Measurements from ENCODE around the gene ZNF683. TPM values are rescaled to one million over a fixed set of nuclear protein-coding genes. Genes with fewer than 3 reads are reported as not detected.

The ZNF683 gene
- polyA plus RNA-seq, 1 donor (not counting 4 experiments of a cell fraction or from before 2014, with no cell fraction given): not detected

DNA sequence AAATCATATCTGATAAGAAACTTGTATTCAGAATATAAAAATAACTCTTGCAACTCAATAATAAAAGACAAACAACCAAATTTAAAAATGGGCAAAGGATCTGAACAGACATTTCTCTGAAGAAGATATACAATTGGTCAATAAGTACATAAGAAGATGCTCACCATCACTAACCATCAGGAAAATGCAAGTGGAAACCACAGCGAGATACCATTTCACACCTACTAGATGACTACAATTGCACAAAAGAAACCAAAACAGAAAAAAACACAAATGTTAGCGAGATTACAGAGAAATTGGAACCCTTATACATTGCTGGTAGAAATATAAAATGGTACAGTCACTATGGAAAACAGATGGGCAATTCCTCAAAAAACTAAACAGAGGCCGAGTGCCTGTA is 11.5 kb upstream of the ZNF683 start:
- dilution Hi-C loops (cut with MboI; ENCODE audit: extremely low pct_ligation_motif_present, low sequenced_read_pairs): no loop called here
- FAIRE-seq: no peak
- no peaks in the 10 kb centered on the region for H3K27me3 ChIP-seq (ENCODE audit: control insufficient read depth, extremely low read depth, insufficient read depth, low read length)

DNA sequence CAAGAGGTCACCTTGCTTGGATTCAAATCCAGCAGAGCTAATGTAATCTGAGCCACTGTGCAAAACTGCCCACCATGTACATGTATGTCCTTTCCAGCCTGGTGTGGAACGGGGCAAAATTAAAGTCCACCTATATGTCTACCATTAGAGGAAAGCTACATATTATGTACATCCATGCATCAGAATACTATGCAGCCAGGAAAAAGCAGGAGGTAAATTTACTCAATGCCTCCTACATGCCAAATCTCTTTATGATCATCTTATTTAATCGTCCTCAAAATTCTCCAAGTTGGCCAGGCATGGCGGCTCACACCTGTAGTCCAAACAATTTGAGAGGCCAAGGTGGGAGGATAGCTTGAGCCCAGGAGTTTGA is 6.3 kb upstream of the ZNF683 start:
- dilution Hi-C loops (cut with MboI; ENCODE audit: extremely low pct_ligation_motif_present, low sequenced_read_pairs): no loop called here
- H3K4me2 ChIP-seq (ENCODE audit: control insufficient read depth, extremely low read depth, insufficient read depth, low read depth, low read length): peak overlapping the region; percentile 89
- H3K4me1 ChIP-seq (ENCODE audit: control insufficient read depth, extremely low read depth, insufficient read depth, low read length): peaks cover 18% of the 10 kb centered on the region
- no peaks in the 10 kb centered on the region for H3K27me3 ChIP-seq (ENCODE audit: control insufficient read depth, extremely low read depth, insufficient read depth, low read length)
- H3K9me3 ChIP-seq (ENCODE audit: control insufficient read depth, low read depth, low read length): no peaks in the 10 kb centered on the region
- H2AFZ ChIP-seq (ENCODE audit: control insufficient read depth, low read length): no peak overlapping the region
- H3K4me3 ChIP-seq (ENCODE audit: control insufficient read depth in 2 of 3, extremely low read depth in 1 of 3, insufficient read depth in 2 of 3, low read depth in 1 of 3, low read length in 3 of 3): peak overlapping the region in 1 of 3 experiments; percentile 57
- TF ChIP-seq, protein P1, sequence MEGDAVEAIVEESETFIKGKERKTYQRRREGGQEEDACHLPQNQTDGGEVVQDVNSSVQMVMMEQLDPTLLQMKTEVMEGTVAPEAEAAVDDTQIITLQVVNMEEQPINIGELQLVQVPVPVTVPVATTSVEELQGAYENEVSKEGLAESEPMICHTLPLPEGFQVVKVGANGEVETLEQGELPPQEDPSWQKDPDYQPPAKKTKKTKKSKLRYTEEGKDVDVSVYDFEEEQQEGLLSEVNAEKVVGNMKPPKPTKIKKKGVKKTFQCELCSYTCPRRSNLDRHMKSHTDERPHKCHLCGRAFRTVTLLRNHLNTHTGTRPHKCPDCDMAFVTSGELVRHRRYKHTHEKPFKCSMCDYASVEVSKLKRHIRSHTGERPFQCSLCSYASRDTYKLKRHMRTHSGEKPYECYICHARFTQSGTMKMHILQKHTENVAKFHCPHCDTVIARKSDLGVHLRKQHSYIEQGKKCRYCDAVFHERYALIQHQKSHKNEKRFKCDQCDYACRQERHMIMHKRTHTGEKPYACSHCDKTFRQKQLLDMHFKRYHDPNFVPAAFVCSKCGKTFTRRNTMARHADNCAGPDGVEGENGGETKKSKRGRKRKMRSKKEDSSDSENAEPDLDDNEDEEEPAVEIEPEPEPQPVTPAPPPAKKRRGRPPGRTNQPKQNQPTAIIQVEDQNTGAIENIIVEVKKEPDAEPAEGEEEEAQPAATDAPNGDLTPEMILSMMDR (optimal IDR thresholded peaks at IDR 0.05 in 1 of 3, IDR thresholded peaks at IDR 0.05 in 1 of 3, conservative IDR thresholded peaks at IDR 0.05 in 1 of 3; ENCODE audit: extremely low read depth in 1 of 3, insufficient read depth in 2 of 3, low read length in 3 of 3): no peak
- no peak for TF ChIP-seq EZH2 (IDR thresholded peaks at IDR 0.05; ENCODE audit: low read length)
- no peaks in the 10 kb centered on the region for H3K36me3 ChIP-seq (ENCODE audit: control insufficient read depth in 2 of 2, extremely low read depth in 1 of 2, insufficient read depth in 2 of 2, low read length in 2 of 2)
- DNase-seq (ENCODE audit: low read depth, low spot score) (no peak), FAIRE-seq (no peak)
- H3K27ac ChIP-seq (ENCODE audit: control insufficient read depth, insufficient read depth, low read length): no peak overlapping the region
- no peaks in the 10 kb centered on the region for H4K20me1 ChIP-seq (ENCODE audit: control insufficient read depth, extremely low read depth, insufficient read depth, low read length)
- no peak overlapping the region for H3K9ac ChIP-seq (ENCODE audit: control insufficient read depth, extremely low read depth, insufficient read depth, low read length)
- no peaks in the 10 kb centered on the region for H3K79me2 ChIP-seq (ENCODE audit: control insufficient read depth, insufficient read depth, low read length)
- H3K9me1 ChIP-seq (ENCODE audit: control insufficient read depth, extremely low read depth, insufficient read depth, low read length): no peaks in the 10 kb centered on the region

More for the DNA sequence above, 11.5 kb upstream of the ZNF683 start:
- H3K4me1 ChIP-seq (ENCODE audit: control insufficient read depth, extremely low read depth, insufficient read depth, low read length): peaks cover 2% of the 10 kb centered on the region
- no peak overlapping the region for H3K4me3 ChIP-seq (ENCODE audit: control insufficient read depth in 2 of 3, extremely low read depth in 1 of 3, insufficient read depth in 2 of 3, low read depth in 1 of 3, low read length in 3 of 3)
- H3K9ac ChIP-seq (ENCODE audit: control insufficient read depth, extremely low read depth, insufficient read depth, low read length): no peak overlapping the region
- H4K20me1 ChIP-seq (ENCODE audit: control insufficient read depth, extremely low read depth, insufficient read depth, low read length): no peaks in the 10 kb centered on the region
- H3K79me2 ChIP-seq (ENCODE audit: control insufficient read depth, insufficient read depth, low read length): no peaks in the 10 kb centered on the region
- TF ChIP-seq, protein P1 (optimal IDR thresholded peaks at IDR 0.05 in 1 of 3, IDR thresholded peaks at IDR 0.05 in 1 of 3, conservative IDR thresholded peaks at IDR 0.05 in 1 of 3; ENCODE audit: extremely low read depth in 1 of 3, insufficient read depth in 2 of 3, low read length in 3 of 3): no peak
- no peak for TF ChIP-seq EZH2 (IDR thresholded peaks at IDR 0.05; ENCODE audit: low read length)
- H3K9me1 ChIP-seq (ENCODE audit: control insufficient read depth, extremely low read depth, insufficient read depth, low read length): no peaks in the 10 kb centered on the region
- H2AFZ ChIP-seq (ENCODE audit: control insufficient read depth, low read length): no peak overlapping the region
- no peaks in the 10 kb centered on the region for H3K36me3 ChIP-seq (ENCODE audit: control insufficient read depth in 2 of 2, extremely low read depth in 1 of 2, insufficient read depth in 2 of 2, low read length in 2 of 2)
- H3K4me2 ChIP-seq (ENCODE audit: control insufficient read depth, extremely low read depth, insufficient read depth, low read depth, low read length): no peak overlapping the region
- H3K9me3 ChIP-seq (ENCODE audit: control insufficient read depth, low read depth, low read length): no peaks in the 10 kb centered on the region
- no peak for DNase-seq (ENCODE audit: low read depth, low spot score)
- H3K27ac ChIP-seq (ENCODE audit: control insufficient read depth, insufficient read depth, low read length): no peak overlapping the region
